CD14-positive monocyte (primary cell): ENCODE measurements around the gene PISD. TPM values are rescaled to one million over a fixed set of nuclear protein-coding genes. Genes with fewer than 3 reads are reported as not detected.

ENCODE experiments used
- DNase-seq, 3 donors: peaks; one replicate each; pipeline ENCODE4 v3.0.0-alpha.2; 2011 to 2022
- H2AFZ ChIP-seq: 2 replicates; pipeline ENCODE4 v1.6.0; 2012; ENCODE audit warnings: mild to moderate bottlenecking, low read depth, low read length, inconsistent platforms; ENCODE audit not compliant: insufficient read depth, poor library complexity, severe bottlenecking
- H3K27ac ChIP-seq, 2 donors: 1 replicate in 1 of 2; 2 replicates in 1 of 2; pipeline ENCODE4 v1.5.1; 2012 to 2013; ENCODE audit warnings: low read length in 2 of 2, control low read depth in 1 of 2, inconsistent platforms in 1 of 2, low read depth in 1 of 2, mild to moderate bottlenecking in 1 of 2
- H3K27me3 ChIP-seq, 2 donors: one replicate each; pipeline versions ENCODE4 v1.6.0 to v1.6.1; 2011 to 2013; ENCODE audit warnings: low read length in 2 of 2; ENCODE audit not compliant: control insufficient read depth in 2 of 2, insufficient read depth in 2 of 2
- H3K36me3 ChIP-seq, 2 donors: replicated peaks in 1 of 2; 1 replicate in 1 of 2; 2 replicates in 1 of 2; pipeline versions ENCODE4 v1.5.1 to v1.6.1; 2012 to 2013; ENCODE audit warnings: low read length in 2 of 2, control low read depth in 1 of 2, inconsistent platforms in 1 of 2, mild to moderate bottlenecking in 1 of 2; ENCODE audit not compliant: insufficient read depth in 2 of 2, control insufficient read depth in 1 of 2
- H3K4me1 ChIP-seq, 2 donors: 1 replicate in 1 of 2; 2 replicates in 1 of 2; pipeline versions ENCODE4 v1.5.1 to v1.6.1; 2012 to 2013; ENCODE audit warnings: low read length in 2 of 2, control low read depth in 1 of 2, inconsistent platforms in 1 of 2, mild to moderate bottlenecking in 1 of 2, moderate library complexity in 1 of 2; ENCODE audit not compliant: insufficient read depth in 2 of 2, control insufficient read depth in 1 of 2
- H3K4me2 ChIP-seq: replicated peaks from 2 replicates; pipeline ENCODE3; 2012; ENCODE audit warnings: low read length, moderate library complexity, mild to moderate bottlenecking; ENCODE audit not compliant: poor library complexity, severe bottlenecking; ENCODE audit errors: extremely low read depth
- H3K4me3 ChIP-seq, 3 experiments: fragments of 200-600 bp in 1 of 3; sonication (generic) in 1 of 3; replicated peaks in 1 of 3; 1 replicate in 2 of 3; 2 replicates in 1 of 3; pipeline ENCODE4 v1.5.1; 2011 to 2013; ENCODE audit warnings: low read length in 3 of 3, mild to moderate bottlenecking in 3 of 3, control low read depth in 2 of 3, low read depth in 2 of 3, inconsistent platforms in 1 of 3, moderate library complexity in 1 of 3
- H3K79me2 ChIP-seq: 2 replicates; pipeline ENCODE4 v1.6.0; 2012; ENCODE audit warnings: mild to moderate bottlenecking, control low read depth, inconsistent platforms, low read length, moderate library complexity; ENCODE audit not compliant: insufficient read depth
- H3K9ac ChIP-seq: 2 replicates; pipeline ENCODE4 v1.6.0; 2017; ENCODE audit warnings: low read length, mild to moderate bottlenecking; ENCODE audit not compliant: insufficient read depth, poor library complexity, severe bottlenecking
- H3K9me3 ChIP-seq, 2 donors: replicated peaks in 1 of 2; 1 replicate in 1 of 2; 2 replicates in 1 of 2; pipeline versions ENCODE4 v1.5.1 to v1.6.1; 2012 to 2013; ENCODE audit warnings: low read length in 2 of 2, control low read depth in 1 of 2; ENCODE audit not compliant: control insufficient read depth in 1 of 2, insufficient read depth in 1 of 2
- H4K20me1 ChIP-seq: 2 replicates; pipeline ENCODE4 v1.6.0; 2012; ENCODE audit warnings: mild to moderate bottlenecking, low read length, control low read depth, moderate library complexity; ENCODE audit not compliant: insufficient read depth
- H3K27ac Mint-ChIP-seq, 7 donors: one replicate each; pipeline ENCODE4 v1.8.0; 2020; ENCODE audit warnings: mild to moderate bottlenecking in 7 of 7, mixed read lengths in 7 of 7, moderate library complexity in 6 of 7, inconsistent platforms in 2 of 7
- H3K27me3 Mint-ChIP-seq, 3 donors: one replicate each; pipeline ENCODE4 v1.8.0; 2021 to 2022; ENCODE audit warnings: low read depth in 3 of 3, mild to moderate bottlenecking in 3 of 3, mixed read lengths in 3 of 3, moderate library complexity in 3 of 3, inconsistent platforms in 1 of 3
- H3K36me3 Mint-ChIP-seq, 2 donors: one replicate each; pipeline ENCODE4 v1.8.0; 2020; ENCODE audit warnings: mixed read lengths in 2 of 2, inconsistent platforms in 1 of 2, mild to moderate bottlenecking in 1 of 2
- H3K4me1 Mint-ChIP-seq: one replicate; pipeline ENCODE4 v1.8.0; 2020; ENCODE audit warnings: mild to moderate bottlenecking, mixed read lengths
- H3K4me3 Mint-ChIP-seq, 2 donors: one replicate each; pipeline ENCODE4 v1.8.0; 2020; ENCODE audit warnings: mild to moderate bottlenecking in 2 of 2, mixed read lengths in 2 of 2, moderate library complexity in 1 of 2
- H3K9me3 Mint-ChIP-seq, 7 donors: one replicate each; pipeline ENCODE4 v1.8.0; 2020 to 2022; ENCODE audit warnings: mixed read lengths in 7 of 7, mild to moderate bottlenecking in 6 of 7, moderate library complexity in 6 of 7, inconsistent platforms in 2 of 7
- whole genome bisulfite sequencing: methylation state at CpG from one replicate; pipeline ENCODE4 v1.1.5; 2013; ENCODE audit warnings: missing lambda C conversion rate; ENCODE audit not compliant: insufficient coverage; 5-methylcytosine and 5-hydroxymethylcytosine counted together
- intact Hi-C, 2 donors: fragments of 100-400 bp; cut with micrococcal nuclease; formaldehyde crosslinking; loops; one replicate each; pipeline versions ENCODE4 v1.15.0 to v1.15.1; 2023
- polyA plus RNA-seq, 3 donors: library from polyadenylated mRNA; depleted of rRNA in 1 of 3; unstranded in 2 of 3; stranded (reverse) in 1 of 3; fragments of 300-500 nt in 2 of 3; fragments of >200 nt in 1 of 3; fragmentation: Illumina TruSeq in 2 of 3; gene quantifications; 1 replicate in 2 of 3; 2 replicates in 1 of 3; pipeline ENCODE4 v1.2.3, GENCODE V29; 2012 to 2021
- TF ChIP-seq, protein P1 (sequence below): fragments of 200-600 bp; IDR thresholded peaks from one replicate; pipeline ENCODE4 v1.8.0; 2022; ENCODE audit warnings: antibody characterized with exemption, mild to moderate bottlenecking

Gene PISD
- polyA plus RNA-seq, 3 donors, result 38.1 to 112 (median 45.3) TPM

DNA sequence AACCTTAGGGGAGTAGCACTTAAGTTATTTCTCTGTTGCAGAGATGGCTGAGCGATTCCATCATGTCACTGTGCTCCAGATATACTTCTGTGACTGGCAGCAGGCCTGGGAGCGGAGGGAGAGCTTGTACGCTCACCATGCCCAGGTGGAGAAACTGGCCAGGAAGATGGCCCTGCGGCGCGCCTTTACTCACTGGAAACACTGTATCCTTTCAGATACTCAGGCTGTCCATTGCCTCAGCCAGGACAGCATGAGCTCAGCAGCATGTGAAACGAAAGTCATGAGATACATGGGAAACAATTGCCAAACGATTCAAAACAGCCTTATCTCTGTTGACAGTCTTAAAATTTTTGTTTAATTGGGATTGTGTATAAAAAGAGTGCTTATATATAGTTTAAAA lies 86.8 kb downstream of the PISD start:
- peaks cover 27 to 55% of the 10 kb centered on the region in 2 donors for H3K36me3 ChIP-seq
- H3K79me2 ChIP-seq, result no peaks in the 10 kb centered on the region
- 97% methylated on average over 6 of the region's 8 CpGs for WGBS
- no peaks in the 10 kb centered on the region for H3K9me3 ChIP-seq
- H3K27me3 ChIP-seq, result no peaks in the 10 kb centered on the region
- no peak overlapping the region for H3K27ac ChIP-seq
- Mint-ChIP-seq H3K27me3 (peaks cover 0 to 2% (median 0%) of the 10 kb centered on the region in 3 donors), H3K4me3 (no peak overlapping the region), H3K9me3 (no peaks in the 10 kb centered on the region), H3K4me1 (no peaks in the 10 kb centered on the region), H3K27ac (peak overlapping the region in 2 of 7 donors; percentile 17 to 35), H3K36me3 (peaks cover 58 to 78% of the 10 kb centered on the region in 2 donors)
- H4K20me1 ChIP-seq, result no peaks in the 10 kb centered on the region
- TF ChIP-seq, protein P1, sequence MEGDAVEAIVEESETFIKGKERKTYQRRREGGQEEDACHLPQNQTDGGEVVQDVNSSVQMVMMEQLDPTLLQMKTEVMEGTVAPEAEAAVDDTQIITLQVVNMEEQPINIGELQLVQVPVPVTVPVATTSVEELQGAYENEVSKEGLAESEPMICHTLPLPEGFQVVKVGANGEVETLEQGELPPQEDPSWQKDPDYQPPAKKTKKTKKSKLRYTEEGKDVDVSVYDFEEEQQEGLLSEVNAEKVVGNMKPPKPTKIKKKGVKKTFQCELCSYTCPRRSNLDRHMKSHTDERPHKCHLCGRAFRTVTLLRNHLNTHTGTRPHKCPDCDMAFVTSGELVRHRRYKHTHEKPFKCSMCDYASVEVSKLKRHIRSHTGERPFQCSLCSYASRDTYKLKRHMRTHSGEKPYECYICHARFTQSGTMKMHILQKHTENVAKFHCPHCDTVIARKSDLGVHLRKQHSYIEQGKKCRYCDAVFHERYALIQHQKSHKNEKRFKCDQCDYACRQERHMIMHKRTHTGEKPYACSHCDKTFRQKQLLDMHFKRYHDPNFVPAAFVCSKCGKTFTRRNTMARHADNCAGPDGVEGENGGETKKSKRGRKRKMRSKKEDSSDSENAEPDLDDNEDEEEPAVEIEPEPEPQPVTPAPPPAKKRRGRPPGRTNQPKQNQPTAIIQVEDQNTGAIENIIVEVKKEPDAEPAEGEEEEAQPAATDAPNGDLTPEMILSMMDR, result no peak
- no peak overlapping the region for H2AFZ ChIP-seq
- intact Hi-C loops, result no loop called here
- H3K4me2 ChIP-seq, result no peak overlapping the region
- no peak overlapping the region for H3K4me3 ChIP-seq
- no peak for DNase-seq
- no peak overlapping the region for H3K9ac ChIP-seq
- H3K4me1 ChIP-seq, result no peaks in the 10 kb centered on the region

DNA sequence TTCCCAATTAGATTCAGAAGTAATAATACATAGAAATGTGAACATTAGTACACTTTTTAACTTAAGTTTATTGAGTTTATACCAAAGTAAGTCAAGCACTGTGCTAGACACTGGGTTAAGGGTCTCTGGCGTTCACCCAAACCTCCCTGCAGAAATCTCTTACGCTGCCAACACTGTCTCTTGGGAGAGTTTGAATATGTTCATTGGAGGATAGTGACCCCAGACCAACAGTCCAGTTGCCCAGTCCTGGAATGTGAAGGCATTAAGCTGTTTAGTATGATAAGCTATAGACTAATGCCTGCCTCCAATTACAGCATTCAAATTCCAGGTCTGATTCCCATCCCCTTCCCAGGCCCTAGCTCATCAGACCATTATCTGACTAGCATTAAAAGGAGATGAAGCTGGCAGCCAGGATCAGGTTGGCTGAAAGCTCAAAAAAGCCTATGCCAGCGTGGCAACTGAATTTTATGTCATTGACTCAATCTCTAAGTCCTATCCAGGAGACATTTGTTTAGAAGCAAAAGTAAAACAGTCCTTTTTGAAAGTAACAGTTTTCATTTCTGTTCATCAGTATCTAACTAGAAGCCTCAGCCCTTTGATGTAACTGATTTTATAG lies 87.9 kb downstream of the PISD start:
- H3K36me3 Mint-ChIP-seq, result peaks cover 56 to 70% of the 10 kb centered on the region in 2 donors
- H3K4me1 Mint-ChIP-seq, result peaks cover 2% of the 10 kb centered on the region
- Histone ChIP-seq H3K4me2 (no peak overlapping the region), H3K9ac (no peak overlapping the region), H3K4me3 (no peak overlapping the region), H4K20me1 (no peaks in the 10 kb centered on the region), H3K9me3 (no peaks in the 10 kb centered on the region), H2AFZ (no peak overlapping the region), H3K4me1 (no peaks in the 10 kb centered on the region), H3K36me3 (peaks cover 27 to 55% of the 10 kb centered on the region in 2 donors), H3K79me2 (no peaks in the 10 kb centered on the region), H3K27ac (no peak overlapping the region), H3K27me3 (no peaks in the 10 kb centered on the region)
- DNase-seq, result no peak
- no peak overlapping the region for H3K4me3 Mint-ChIP-seq
- 100% methylated on average over 1 of the region's 3 CpGs for WGBS
- peaks cover 0 to 2% (median 0%) of the 10 kb centered on the region in 3 donors for H3K27me3 Mint-ChIP-seq
- TF ChIP-seq, protein P1, result no peak
- intact Hi-C loops, result no loop called here
- no peaks in the 10 kb centered on the region for H3K9me3 Mint-ChIP-seq
- no peak overlapping the region for H3K27ac Mint-ChIP-seq
